Camera-type eye (tissue), 1 donor: ENCODE results near the gene ITGB1BP1. TPM values are rescaled to one million over a fixed set of nuclear protein-coding genes. Genes with fewer than 3 reads are reported as not detected.

Source experiments
- total RNA-seq: library from RNA; depleted of rRNA; stranded (reverse); fragments of >200 nt; gene quantifications from one replicate; pipeline ENCODE4 v1.2.3, GENCODE V29; 2014

ITGB1BP1 gene, protein sequence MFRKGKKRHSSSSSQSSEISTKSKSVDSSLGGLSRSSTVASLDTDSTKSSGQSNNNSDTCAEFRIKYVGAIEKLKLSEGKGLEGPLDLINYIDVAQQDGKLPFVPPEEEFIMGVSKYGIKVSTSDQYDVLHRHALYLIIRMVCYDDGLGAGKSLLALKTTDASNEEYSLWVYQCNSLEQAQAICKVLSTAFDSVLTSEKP
- 55.0 TPM for total RNA-seq

GRCh38 chr2:9423100-9423921 lies at the start of gene ITGB1BP1, which contains the start of gene CPSF3:
Gene ITGB1BP1 (minus strand): TSS chr2:9423528. CDS start chr2:9418697, 4,831 bp downstream.
Gene CPSF3 (plus strand): TSS chr2:9423654. CDS start chr2:9423774, 120 bp downstream.

Other genes starting within 250 kb of the ITGB1BP1 start
- 54.6 TPM for gene ASAP2, start 216.7 kb downstream of the ITGB1BP1 start, total RNA-seq
- gene CPSF3, start 126 bp upstream of the ITGB1BP1 start, total RNA-seq: 46.8 TPM
- gene IAH1, start 51.0 kb upstream of the ITGB1BP1 start, total RNA-seq: 38.2 TPM
- 49.6 TPM for gene ADAM17, start 132.3 kb upstream of the ITGB1BP1 start, total RNA-seq
- 314 TPM for gene YWHAQ, start 207.5 kb upstream of the ITGB1BP1 start, total RNA-seq